Neural cell (in vitro differentiated cells): ENCODE measurements around the gene ITGA1. TPM values are rescaled to one million over a fixed set of nuclear protein-coding genes. Genes with fewer than 3 reads are reported as not detected.

ENCODE experiments used
- H2AFZ ChIP-seq: fragments of 200-600, 300-800 bp; sonication (generic), shearing (Covaris generic); 2 replicates; pipeline ENCODE4 v1.6.0; 2014; ENCODE audit warnings: low read depth, mild to moderate bottlenecking, antibody characterized with exemption, low read length, moderate library complexity
- H3F3A ChIP-seq: fragments of 200-600 bp; shearing (Covaris generic); 2 replicates; pipeline ENCODE4 v1.6.1; 2016; ENCODE audit warnings: mild to moderate bottlenecking, moderate library complexity, mixed read lengths, antibody characterized with exemption, low read length; ENCODE audit not compliant: insufficient read depth, poor library complexity, severe bottlenecking
- H3K27ac ChIP-seq: fragments of 200-600, 300-800 bp; sonication (generic), shearing (Covaris generic); 2 replicates; pipeline ENCODE4 v1.5.1; 2014; ENCODE audit warnings: mild to moderate bottlenecking, low read length, moderate library complexity
- H3K27me3 ChIP-seq: fragments of 300-800, 200-600 bp; sonication (generic), shearing (Covaris generic); 2 replicates; pipeline ENCODE4 v1.6.0; 2014; ENCODE audit warnings: mild to moderate bottlenecking, low read depth, low read length, moderate library complexity; ENCODE audit not compliant: insufficient read depth
- H3K36me3 ChIP-seq: fragments of 300-800, 200-600 bp; sonication (generic), shearing (Covaris generic); 2 replicates; pipeline ENCODE4 v1.5.1; 2014; ENCODE audit warnings: mild to moderate bottlenecking, antibody characterized with exemption, low read length, moderate library complexity; ENCODE audit not compliant: insufficient read depth
- H3K4me2 ChIP-seq: fragments of 300-800, 200-600 bp; sonication (generic), shearing (Covaris generic); 2 replicates; pipeline ENCODE4 v1.6.0; 2014; ENCODE audit warnings: mild to moderate bottlenecking, low read length
- H3K4me3 ChIP-seq: fragments of 300-800, 200-600 bp; sonication (generic), shearing (Covaris generic); 2 replicates; pipeline ENCODE4 v1.5.1; 2014; ENCODE audit warnings: mild to moderate bottlenecking, low read length, moderate library complexity
- H3K79me2 ChIP-seq: fragments of 200-600 bp; shearing (Covaris generic); replicated peaks from 2 replicates; pipeline ENCODE4 v1.6.0; 2014; ENCODE audit warnings: mild to moderate bottlenecking, low read length, moderate library complexity; ENCODE audit not compliant: insufficient read depth
- H3K9ac ChIP-seq: fragments of 300-800, 200-600 bp; sonication (generic), shearing (Covaris generic); 2 replicates; pipeline ENCODE4 v1.6.1; 2016; ENCODE audit warnings: mild to moderate bottlenecking, low read length, mixed read lengths
- H3K9me2 ChIP-seq: fragments of 200-600 bp; shearing (Covaris generic); 2 replicates; pipeline ENCODE4 v1.6.1; 2016; ENCODE audit warnings: mild to moderate bottlenecking, low read length, mixed read lengths; ENCODE audit not compliant: insufficient read depth
- H3K9me3 ChIP-seq: fragments of 200-600, 300-800 bp; sonication (generic), shearing (Covaris generic); 2 replicates; pipeline ENCODE4 v1.6.1; 2016; ENCODE audit warnings: mild to moderate bottlenecking, mixed run types, low read length, moderate library complexity, mixed read lengths
- H4K20me1 ChIP-seq: fragments of 200-600 bp; shearing (Covaris generic); 2 replicates; pipeline ENCODE4 v1.6.1; 2016; ENCODE audit warnings: mild to moderate bottlenecking, mixed run types; ENCODE audit not compliant: insufficient read depth
- EP300 ChIP-seq: fragments of 450-650 bp; conservative IDR thresholded peaks from 2 replicates; pipeline ENCODE4 v1.6.1; 2014; ENCODE audit warnings: antibody characterized with exemption, mild to moderate bottlenecking, moderate library complexity; ENCODE audit not compliant: poor library complexity, severe bottlenecking
- EZH2 ChIP-seq: fragments of 200-600, 300-800 bp; shearing (Covaris generic), sonication (generic); IDR thresholded peaks from 2 replicates; pipeline ENCODE4 v1.6.1; 2014; ENCODE audit warnings: antibody characterized with exemption, low read length, borderline replicate concordance, mild to moderate bottlenecking; ENCODE audit not compliant: insufficient read depth, poor library complexity, severe bottlenecking
- MXI1 ChIP-seq: fragments of 450-650 bp; conservative IDR thresholded peaks from 2 replicates; pipeline ENCODE4 v1.6.1; 2014; ENCODE audit warnings: antibody characterized with exemption, mild to moderate bottlenecking; ENCODE audit not compliant: poor library complexity, severe bottlenecking
- POLR2AphosphoS5 ChIP-seq: IDR thresholded peaks from 2 replicates; pipeline ENCODE4 v1.6.1; 2012
- RAD21 ChIP-seq: fragments of 450-650 bp; conservative IDR thresholded peaks from 2 replicates; pipeline ENCODE4 v1.6.1; 2014; ENCODE audit warnings: antibody characterized with exemption, mild to moderate bottlenecking, moderate library complexity
- SMC3 ChIP-seq: fragments of 450-650 bp; conservative IDR thresholded peaks from 2 replicates; pipeline ENCODE4 v1.6.1; 2014; ENCODE audit warnings: antibody characterized with exemption, mild to moderate bottlenecking, moderate library complexity; ENCODE audit not compliant: poor library complexity
- TAF1 ChIP-seq: IDR thresholded peaks from 2 replicates; pipeline ENCODE4 v1.6.1; 2012; ENCODE audit warnings: low read depth
- polyA plus RNA-seq: library from polyadenylated mRNA; depleted of rRNA; stranded (reverse); fragments of >200 nt; gene quantifications from 2 replicates; pipeline ENCODE4 v1.2.3, GENCODE V29; 2014
- TF ChIP-seq, protein P1 (sequence below): fragments of 450-650 bp; IDR thresholded peaks from 2 replicates; pipeline ENCODE4 v1.5.1; 2014; ENCODE audit warnings: antibody characterized with exemption, mild to moderate bottlenecking, moderate library complexity; ENCODE audit not compliant: poor library complexity, severe bottlenecking
- TF ChIP-seq, protein P2 (sequence below): IDR thresholded peaks from 2 replicates; pipeline ENCODE4 v1.6.1; 2012; ENCODE audit warnings: borderline replicate concordance

Gene ITGA1
- polyA plus RNA-seq, 1 donor from 2014 or later, result 0.15 TPM

DNA sequence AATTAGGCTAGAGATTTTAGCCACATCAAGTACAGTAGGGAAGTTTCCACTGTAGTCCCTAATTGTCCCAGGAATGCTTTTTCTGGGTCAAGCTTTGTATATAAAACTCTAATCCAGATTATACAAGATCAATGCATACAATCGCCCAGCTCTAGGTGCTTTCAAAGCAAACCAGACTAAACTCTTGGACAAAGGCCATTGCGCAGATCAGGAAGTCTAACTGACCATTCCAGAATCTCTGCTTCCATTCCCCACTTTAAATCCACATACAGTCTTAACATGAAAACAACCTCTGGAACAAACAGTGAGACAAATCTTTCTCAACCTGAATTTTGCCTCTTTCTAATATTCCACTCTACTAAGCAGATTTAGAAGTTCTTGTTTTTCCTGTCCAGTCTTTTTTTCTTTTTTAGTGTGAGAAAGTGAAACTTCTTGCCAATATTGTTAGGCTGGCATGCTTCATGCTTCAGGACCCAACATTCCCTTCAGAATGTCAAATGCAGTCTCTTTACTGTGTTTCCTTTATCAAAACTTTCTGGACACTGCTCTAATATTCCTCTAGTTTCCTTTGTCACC lies 76.1 kb downstream of the ITGA1 start:
- no peaks in the 10 kb centered on the region for H4K20me1 ChIP-seq
- H3K9me2 ChIP-seq, result no peaks in the 10 kb centered on the region
- H3K4me2 ChIP-seq, result no peak overlapping the region
- no peak for TF ChIP-seq POLR2AphosphoS5
- TF ChIP-seq, protein P1, sequence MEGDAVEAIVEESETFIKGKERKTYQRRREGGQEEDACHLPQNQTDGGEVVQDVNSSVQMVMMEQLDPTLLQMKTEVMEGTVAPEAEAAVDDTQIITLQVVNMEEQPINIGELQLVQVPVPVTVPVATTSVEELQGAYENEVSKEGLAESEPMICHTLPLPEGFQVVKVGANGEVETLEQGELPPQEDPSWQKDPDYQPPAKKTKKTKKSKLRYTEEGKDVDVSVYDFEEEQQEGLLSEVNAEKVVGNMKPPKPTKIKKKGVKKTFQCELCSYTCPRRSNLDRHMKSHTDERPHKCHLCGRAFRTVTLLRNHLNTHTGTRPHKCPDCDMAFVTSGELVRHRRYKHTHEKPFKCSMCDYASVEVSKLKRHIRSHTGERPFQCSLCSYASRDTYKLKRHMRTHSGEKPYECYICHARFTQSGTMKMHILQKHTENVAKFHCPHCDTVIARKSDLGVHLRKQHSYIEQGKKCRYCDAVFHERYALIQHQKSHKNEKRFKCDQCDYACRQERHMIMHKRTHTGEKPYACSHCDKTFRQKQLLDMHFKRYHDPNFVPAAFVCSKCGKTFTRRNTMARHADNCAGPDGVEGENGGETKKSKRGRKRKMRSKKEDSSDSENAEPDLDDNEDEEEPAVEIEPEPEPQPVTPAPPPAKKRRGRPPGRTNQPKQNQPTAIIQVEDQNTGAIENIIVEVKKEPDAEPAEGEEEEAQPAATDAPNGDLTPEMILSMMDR, result no peak
- TF ChIP-seq, protein P2, sequence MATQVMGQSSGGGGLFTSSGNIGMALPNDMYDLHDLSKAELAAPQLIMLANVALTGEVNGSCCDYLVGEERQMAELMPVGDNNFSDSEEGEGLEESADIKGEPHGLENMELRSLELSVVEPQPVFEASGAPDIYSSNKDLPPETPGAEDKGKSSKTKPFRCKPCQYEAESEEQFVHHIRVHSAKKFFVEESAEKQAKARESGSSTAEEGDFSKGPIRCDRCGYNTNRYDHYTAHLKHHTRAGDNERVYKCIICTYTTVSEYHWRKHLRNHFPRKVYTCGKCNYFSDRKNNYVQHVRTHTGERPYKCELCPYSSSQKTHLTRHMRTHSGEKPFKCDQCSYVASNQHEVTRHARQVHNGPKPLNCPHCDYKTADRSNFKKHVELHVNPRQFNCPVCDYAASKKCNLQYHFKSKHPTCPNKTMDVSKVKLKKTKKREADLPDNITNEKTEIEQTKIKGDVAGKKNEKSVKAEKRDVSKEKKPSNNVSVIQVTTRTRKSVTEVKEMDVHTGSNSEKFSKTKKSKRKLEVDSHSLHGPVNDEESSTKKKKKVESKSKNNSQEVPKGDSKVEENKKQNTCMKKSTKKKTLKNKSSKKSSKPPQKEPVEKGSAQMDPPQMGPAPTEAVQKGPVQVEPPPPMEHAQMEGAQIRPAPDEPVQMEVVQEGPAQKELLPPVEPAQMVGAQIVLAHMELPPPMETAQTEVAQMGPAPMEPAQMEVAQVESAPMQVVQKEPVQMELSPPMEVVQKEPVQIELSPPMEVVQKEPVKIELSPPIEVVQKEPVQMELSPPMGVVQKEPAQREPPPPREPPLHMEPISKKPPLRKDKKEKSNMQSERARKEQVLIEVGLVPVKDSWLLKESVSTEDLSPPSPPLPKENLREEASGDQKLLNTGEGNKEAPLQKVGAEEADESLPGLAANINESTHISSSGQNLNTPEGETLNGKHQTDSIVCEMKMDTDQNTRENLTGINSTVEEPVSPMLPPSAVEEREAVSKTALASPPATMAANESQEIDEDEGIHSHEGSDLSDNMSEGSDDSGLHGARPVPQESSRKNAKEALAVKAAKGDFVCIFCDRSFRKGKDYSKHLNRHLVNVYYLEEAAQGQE, result no peak
- no peak for TF ChIP-seq SMC3
- no peak overlapping the region for H3K9ac ChIP-seq
- H3K9me3 ChIP-seq, result no peaks in the 10 kb centered on the region
- H3K36me3 ChIP-seq, result no peaks in the 10 kb centered on the region
- H2AFZ ChIP-seq, result no peak overlapping the region
- no peak overlapping the region for H3K27ac ChIP-seq
- H3F3A ChIP-seq, result no peaks in the 10 kb centered on the region
- no peaks in the 10 kb centered on the region for H3K27me3 ChIP-seq
- H3K79me2 ChIP-seq, result no peaks in the 10 kb centered on the region
- no peak overlapping the region for H3K4me3 ChIP-seq

GRCh38 chr5:52864371-52864770 lies 76.7 kb downstream of the ITGA1 start:
- H3K9me2 ChIP-seq, result no peaks in the 10 kb centered on the region
- H3K9me3 ChIP-seq, result no peaks in the 10 kb centered on the region
- no peak overlapping the region for H2AFZ ChIP-seq
- no peak overlapping the region for H3K4me3 ChIP-seq
- H3K79me2 ChIP-seq, result no peaks in the 10 kb centered on the region
- no peak overlapping the region for H3K27ac ChIP-seq
- TF ChIP-seq, protein P2, result no peak
- TF ChIP-seq, protein P1, result no peak
- no peak for TF ChIP-seq RAD21
- TF ChIP-seq POLR2AphosphoS5, result no peak
- TF ChIP-seq EP300, result no peak
- no peak for TF ChIP-seq SMC3
- TF ChIP-seq TAF1, result no peak
- no peak for TF ChIP-seq EZH2
- no peak for TF ChIP-seq MXI1
- no peaks in the 10 kb centered on the region for H3K27me3 ChIP-seq
- no peak overlapping the region for H3K4me2 ChIP-seq
- H3K36me3 ChIP-seq, result no peaks in the 10 kb centered on the region
- H3K9ac ChIP-seq, result no peak overlapping the region
- no peaks in the 10 kb centered on the region for H4K20me1 ChIP-seq
- no peaks in the 10 kb centered on the region for H3F3A ChIP-seq
